Keratinocyte (primary cell): ENCODE data around the gene ZMYND19. TPM values are rescaled to one million over a fixed set of nuclear protein-coding genes. Genes with fewer than 3 reads are reported as not detected.

Experiments used
- DNase-seq: peaks from one replicate; pipeline ENCODE4 v3.0.0-alpha.2; 2011; ENCODE audit warnings: low read depth, missing footprints, low spot score
- FAIRE-seq: peaks from 2 replicates; lab custom pipeline; 2011; peaks lifted over from hg19 to GRCh38; lab: Jason Lieb, UNC
- H2AFZ ChIP-seq: 2 replicates; pipeline ENCODE4 v1.6.0; 2012; ENCODE audit warnings: low read length, control low read depth, inconsistent platforms; ENCODE audit not compliant: control insufficient read depth
- H3K27ac ChIP-seq: 2 replicates; pipeline ENCODE4 v1.5.1; 2011; ENCODE audit warnings: low read length; ENCODE audit not compliant: control insufficient read depth, insufficient read depth
- H3K27me3 ChIP-seq: 3 replicates; pipeline ENCODE4 v1.6.0; 2011; ENCODE audit warnings: low read length; ENCODE audit not compliant: control insufficient read depth, insufficient read depth; ENCODE audit errors: extremely low read depth
- H3K36me3 ChIP-seq, 2 experiments: 2 replicates in 1 of 2; 3 replicates in 1 of 2; pipeline ENCODE4 v1.5.1; 2011; ENCODE audit warnings: low read length in 2 of 2, mild to moderate bottlenecking in 1 of 2; ENCODE audit not compliant: control insufficient read depth in 2 of 2, insufficient read depth in 2 of 2; ENCODE audit errors: extremely low read depth in 1 of 2
- H3K4me1 ChIP-seq: 3 replicates; pipeline ENCODE4 v1.5.1; 2011; ENCODE audit warnings: low read length; ENCODE audit not compliant: control insufficient read depth, insufficient read depth; ENCODE audit errors: extremely low read depth
- H3K4me2 ChIP-seq: 3 replicates; pipeline ENCODE4 v1.6.0; 2011; ENCODE audit warnings: low read depth, low read length; ENCODE audit not compliant: control insufficient read depth, insufficient read depth; ENCODE audit errors: extremely low read depth
- H3K4me3 ChIP-seq, 3 experiments: fragments of 200-600 bp in 1 of 3; sonication (generic) in 1 of 3; 2 replicates in 2 of 3; 3 replicates in 1 of 3; pipeline ENCODE4 v1.5.1; 2011 to 2016; ENCODE audit warnings: low read length in 3 of 3, mild to moderate bottlenecking in 3 of 3, control low read depth in 2 of 3, inconsistent platforms in 1 of 3, low read depth in 1 of 3, mixed read lengths in 1 of 3, mixed run types in 1 of 3, moderate library complexity in 1 of 3; ENCODE audit not compliant: control insufficient read depth in 2 of 3, insufficient read depth in 2 of 3; ENCODE audit errors: extremely low read depth in 1 of 3
- H3K79me2 ChIP-seq: 2 replicates; pipeline ENCODE4 v1.6.0; 2012; ENCODE audit warnings: low read length; ENCODE audit not compliant: control insufficient read depth, insufficient read depth
- H3K9ac ChIP-seq: 3 replicates; pipeline ENCODE4 v1.6.0; 2011; ENCODE audit warnings: low read length; ENCODE audit not compliant: control insufficient read depth, insufficient read depth; ENCODE audit errors: extremely low read depth
- H3K9me1 ChIP-seq: 3 replicates; pipeline ENCODE4 v1.6.0; 2011; ENCODE audit warnings: low read length; ENCODE audit not compliant: control insufficient read depth, insufficient read depth; ENCODE audit errors: extremely low read depth
- H3K9me3 ChIP-seq: 2 replicates; pipeline ENCODE4 v1.5.1; 2012; ENCODE audit warnings: low read depth, low read length; ENCODE audit not compliant: control insufficient read depth
- H4K20me1 ChIP-seq: 3 replicates; pipeline ENCODE4 v1.6.0; 2011; ENCODE audit warnings: low read length; ENCODE audit not compliant: control insufficient read depth, insufficient read depth; ENCODE audit errors: extremely low read depth
- CTCF ChIP-seq, 3 experiments: IDR thresholded peaks in 1 of 3; conservative IDR thresholded peaks in 1 of 3; optimal IDR thresholded peaks in 1 of 3; 2 replicates in 2 of 3; 3 replicates in 1 of 3; pipeline versions ENCODE3 to v1.5.1; 2011; ENCODE audit warnings: low read length in 3 of 3, mild to moderate bottlenecking in 3 of 3, moderate library complexity in 2 of 3, control low read depth in 1 of 3, inconsistent platforms in 1 of 3; ENCODE audit not compliant: insufficient read depth in 2 of 3; ENCODE audit errors: extremely low read depth in 1 of 3
- EZH2 ChIP-seq: IDR thresholded peaks from one replicate; pipeline ENCODE4 v1.6.1; 2012; ENCODE audit warnings: inconsistent platforms, mild to moderate bottlenecking, low read length, moderate library complexity
- dilution Hi-C: fragments of 300-500 bp; cut with MboI; formaldehyde crosslinking; loops from one replicate; pipeline ENCODE4 v1.7.0; 2020; ENCODE audit warnings: low sequenced_read_pairs; ENCODE audit not compliant: extremely low pct_ligation_motif_present
- polyA plus RNA-seq, 5 experiments: library from polyadenylated mRNA; depleted of rRNA in 3 of 5; stranded (reverse) in 3 of 5; stranded (forward) in 1 of 5; unstranded in 1 of 5; fragments of >200 nt; gene quantifications; 1 replicate in 1 of 5; 2 replicates in 3 of 5; 3 replicates in 1 of 5; pipeline versions ENCODE4 v1.2.1 to v1.2.3, GENCODE V29; 2011 to 2012; ENCODE audit warnings: missing spikeins in 2 of 5, low read depth in 1 of 5, low replicate concordance in 1 of 5

ZMYND19 gene
- polyA plus RNA-seq, 1 donor (not counting 4 experiments of a cell fraction or from before 2014, with no cell fraction given) = 25.8 TPM

GRCh38 chr9:137638680-137639079 is 48.4 kb upstream of the ZMYND19 start:
- dilution Hi-C loops = no loop called here
- H3K9ac ChIP-seq = no peak overlapping the region
- peaks cover 3 to 4% of the 10 kb centered on the region in 2 experiments for H3K36me3 ChIP-seq
- H3K9me1 ChIP-seq = no peaks in the 10 kb centered on the region
- no peak overlapping the region for H2AFZ ChIP-seq
- no peak overlapping the region for H3K4me3 ChIP-seq
- H3K4me2 ChIP-seq = no peak overlapping the region
- peaks cover 96% of the 10 kb centered on the region for H3K79me2 ChIP-seq
- FAIRE-seq = no peak
- no peak for TF ChIP-seq CTCF (optimal IDR thresholded peaks at IDR 0.05 in 1 of 3, IDR thresholded peaks at IDR 0.05 in 1 of 3, conservative IDR thresholded peaks at IDR 0.05 in 1 of 3; ENCODE audit: extremely low read depth in 1 of 3, insufficient read depth in 2 of 3, low read length in 3 of 3)
- no peak for TF ChIP-seq EZH2
- no peaks in the 10 kb centered on the region for H3K4me1 ChIP-seq
- no peak for DNase-seq
- peaks cover 1% of the 10 kb centered on the region for H4K20me1 ChIP-seq
- no peak overlapping the region for H3K27ac ChIP-seq
- H3K27me3 ChIP-seq = no peaks in the 10 kb centered on the region
- H3K9me3 ChIP-seq = no peaks in the 10 kb centered on the region

- Histone ChIP-seq H3K4me3 (no peak overlapping the region), H3K4me1 (no peaks in the 10 kb centered on the region), H2AFZ (no peak overlapping the region), H3K9ac (no peak overlapping the region), H3K9me3 (no peaks in the 10 kb centered on the region), H3K4me2 (no peak overlapping the region), H3K79me2 (peaks cover 95% of the 10 kb centered on the region), H3K27ac (no peak overlapping the region), H3K9me1 (peaks cover 4% of the 10 kb centered on the region), H3K27me3 (no peaks in the 10 kb centered on the region), H4K20me1 (peaks cover 8% of the 10 kb centered on the region), H3K36me3 (peaks cover 2 to 3% of the 10 kb centered on the region in 2 experiments)
- FAIRE-seq (no peak), DNase-seq (no peak)
- TF ChIP-seq EZH2 (no peak), CTCF (optimal IDR thresholded peaks at IDR 0.05 in 1 of 3, IDR thresholded peaks at IDR 0.05 in 1 of 3, conservative IDR thresholded peaks at IDR 0.05 in 1 of 3; ENCODE audit: extremely low read depth in 1 of 3, insufficient read depth in 2 of 3, low read length in 3 of 3) (no peak)
- dilution Hi-C loops = no loop called here
These were observed 43.7 kb upstream of the ZMYND19 start for GRCh38 chr9:137634016-137634415.
